ENCODE results near the gene RBMS2. TPM values are rescaled to one million over a fixed set of nuclear protein-coding genes. Genes with fewer than 3 reads are reported as not detected.

RBMS2 gene
- total and polyA plus RNA-seq, 10 of the 15 experiments (the other 5 are each of a cell fraction or from before 2014, with no cell fraction given), result 0.56 to 7.1 (median 2.4) TPM

- no peak for FAIRE-seq
- no peaks in the 10 kb centered on the region for H3K9me3 ChIP-seq (replicated peaks; ENCODE audit: control insufficient read depth, insufficient read depth, low read length)
- WGBS (ENCODE audit: insufficient coverage, insufficient replicate concordance, low lambda C conversion rate, missing lambda C conversion rate), result 25% methylated on average over 4 of the region's 4 CpGs
- H3K4me2 ChIP-seq (ENCODE audit: control insufficient read depth, insufficient read depth), result peak overlapping the region; percentile 95
- SMC1A ChIA-PET (ENCODE audit: uncharacterized antibody, unreplicated experiment), result interaction anchor here (1.1 to 6.1 kb wide), 6 partner anchors 10 to 411 kb away, joined by 3 to 68 read pairs (median 4); partner anchors contain the start of genes ATP5F1B, PTGES3 and RNF41
- H3K4me1 ChIP-seq (ENCODE audit: control insufficient read depth, insufficient read depth, low read length), result peaks cover 34% of the 10 kb centered on the region
- DNase-seq (ENCODE audit: low read depth, low spot score), result no peak
- H3K27me3 ChIP-seq (replicated peaks in 1 of 2; ENCODE audit: control insufficient read depth in 2 of 2, insufficient read depth in 2 of 2, low read length in 1 of 2), result no peaks in the 10 kb centered on the region
- TF ChIP-seq MEF2B (IDR thresholded peaks at IDR 0.05; ENCODE audit: partially characterized antibody, poor library complexity, severe bottlenecking) (peak; percentile 72), HCFC1 (IDR thresholded peaks at IDR 0.05; ENCODE audit: low read length) (no peak)
- CTCF ChIA-PET, result interaction anchor here (0.6 to 6.1 kb wide), 10 partner anchors 8 to 443 kb away, joined by 3 to 73 read pairs (median 4); no protein-coding TSS in a partner anchor
- POLR2A ChIA-PET, result interaction anchor here (0.6 to 6.9 kb wide), 6 partner anchors 8 to 53 kb away, joined by 3 to 155 read pairs (median 46); partner anchors contain the start of genes ATP5F1B and PTGES3
- in situ Hi-C loops (cut with MboI) (loop anchor here (10.0 kb wide), 1 partner anchor 452 kb away; the partner anchor contains the start of gene NAB2), intact Hi-C loops (cut with micrococcal nuclease; ENCODE audit: unreplicated experiment) (no loop called here)
- no peak for ATAC-seq
- peak overlapping the region; percentile 70; the same call in 1 of the 2 replicates for H3K9ac ChIP-seq (ENCODE audit: control insufficient read depth, insufficient read depth, low read length)
- peaks cover 78% of the 10 kb centered on the region for H3K79me2 ChIP-seq (ENCODE audit: control insufficient read depth, insufficient read depth, low read length)
- H3K27ac ChIP-seq (ENCODE audit: control insufficient read depth, insufficient read depth), result peak overlapping the region; percentile 87
- BruUV-seq (replicated peaks), result no TSS peak
- no peaks in the 10 kb centered on the region for H3K36me3 ChIP-seq (ENCODE audit: control insufficient read depth in 2 of 2, insufficient read depth in 2 of 2, low read length in 1 of 2)
- H4K20me1 ChIP-seq (ENCODE audit: control insufficient read depth, insufficient read depth), result no peaks in the 10 kb centered on the region
- RAD21 ChIA-PET (ENCODE audit: unreplicated experiment), result interaction anchor here (1.3 to 10.0 kb wide), 5 partner anchors 10 to 504 kb away, joined by 3 to 176 read pairs (median 6); partner anchors contain the start of genes ESYT1, NACA and PTGES3
- H2AFZ ChIP-seq (ENCODE audit: control insufficient read depth, low read depth, low read length), result no peak overlapping the region
- peak overlapping the region; percentile 91 for H3K4me3 ChIP-seq
These were observed 111.3 kb downstream of the RBMS2 start for GRCh38 chr12:56632701-56633467.
